PC-3 (cell line): ENCODE results near the gene SIX1.

Experiments
- CTCF ChIP-seq: fragments of 300-600 bp; sonication (generic); conservative IDR thresholded peaks from 2 replicates; pipeline ENCODE4 v1.5.1; 2017; ENCODE audit warnings: antibody characterized with exemption, low read depth, mild to moderate bottlenecking, low read length
- EZH2 ChIP-seq: fragments of 300-600 bp; sonication (generic); IDR thresholded peaks from one replicate; pipeline ENCODE4 v1.6.1; 2017; ENCODE audit warnings: antibody characterized with exemption, mild to moderate bottlenecking, low read length; ENCODE audit not compliant: unreplicated experiment
- EZH2phosphoT487 ChIP-seq: fragments of 300-600 bp; sonication (generic); IDR thresholded peaks from 2 replicates; pipeline ENCODE4 v1.6.1; 2018; ENCODE audit warnings: mild to moderate bottlenecking, antibody characterized with exemption, low read length, borderline replicate concordance

GRCh38 chr14:60639674-60640073 lies 9.6 kb downstream of the SIX1 start:
- TF ChIP-seq CTCF, result no peak
- TF ChIP-seq EZH2, result no peak
- no peak for TF ChIP-seq EZH2phosphoT487
